MCF 10A (cell line): Measurements from ENCODE around the gene EPB41. TPM values are rescaled to one million over a fixed set of nuclear protein-coding genes. Genes with fewer than 3 reads are reported as not detected.

Experiments
- BruUV-seq: library from RNA; stranded (reverse); fragments of 400-500 nt; replicated peaks from 2 replicates; lab custom pipeline; 2021; lab: Mats Ljungman, UMichigan
- CTCF ChIA-PET: fragments of 300-600 bp; sonication (Branson Sonifier 250); formaldehyde crosslinking; extraction: SDS; loops from one replicate; lab custom pipeline; 2021; ENCODE audit warnings: antibody characterized with exemption, inconsistent platforms; lab: Yijun Ruan, JAX
- POLR2A ChIA-PET: fragments of 300-600, 350-650 bp; sonication (Branson Sonifier 250); formaldehyde crosslinking; extraction: SDS; loops from one replicate; lab custom pipeline; 2020; ENCODE audit warnings: antibody characterized with exemption, inconsistent platforms; lab: Yijun Ruan, JAX
- DNase-seq: peaks from one replicate; pipeline ENCODE4 v3.0.0-alpha.2; 2018; ENCODE audit not compliant: unreplicated experiment
- H3K27ac Mint-ChIP-seq: one replicate; pipeline ENCODE4 v1.8.0; 2022; ENCODE audit warnings: mild to moderate bottlenecking, low read depth, mixed read lengths; ENCODE audit not compliant: unreplicated experiment
- H3K27me3 Mint-ChIP-seq: one replicate; pipeline ENCODE4 v1.8.0; 2022; ENCODE audit warnings: mixed read lengths; ENCODE audit not compliant: insufficient read depth, unreplicated experiment
- H3K36me3 Mint-ChIP-seq: one replicate; pipeline ENCODE4 v1.8.0; 2022; ENCODE audit warnings: mild to moderate bottlenecking, moderate library complexity, mixed read lengths; ENCODE audit not compliant: insufficient read depth, unreplicated experiment
- H3K4me1 Mint-ChIP-seq: one replicate; pipeline ENCODE4 v1.8.0; 2022; ENCODE audit warnings: mixed read lengths; ENCODE audit not compliant: insufficient read depth, unreplicated experiment
- H3K4me3 Mint-ChIP-seq: one replicate; pipeline ENCODE4 v1.8.0; 2022; ENCODE audit warnings: mild to moderate bottlenecking, moderate library complexity, mixed read lengths; ENCODE audit not compliant: unreplicated experiment
- H3K9me3 Mint-ChIP-seq: one replicate; pipeline ENCODE4 v1.8.0; 2022; ENCODE audit warnings: mixed read lengths; ENCODE audit not compliant: unreplicated experiment
- CTCF ChIP-seq: fragments of 200-600 bp; IDR thresholded peaks from one replicate; pipeline ENCODE4 v1.8.0; 2022; ENCODE audit warnings: antibody characterized with exemption, mild to moderate bottlenecking; ENCODE audit not compliant: unreplicated experiment
- intact Hi-C: fragments of 100-400 bp; cut with micrococcal nuclease; formaldehyde crosslinking; loops from 2 replicates; pipeline ENCODE4 v1.14.1; 2022
- total RNA-seq: library from RNA; stranded (reverse); gene quantifications from 2 replicates; pipeline ENCODE4 v1.2.3, GENCODE V29; 2022

The EPB41 gene
- total RNA-seq, 1 experiment from 2014 or later, result 15.0 TPM

- intact Hi-C loops, result no loop called here
- ChIA-PET POLR2A (interaction anchor here (0.9 kb wide), 1 partner anchor 14 kb away, joined by 3 read pairs; no protein-coding TSS in a partner anchor), CTCF (no interaction called here)
- peaks cover 14% of the 10 kb centered on the region for H3K27me3 Mint-ChIP-seq
- H3K36me3 Mint-ChIP-seq, result no peaks in the 10 kb centered on the region
- no TSS peak for BruUV-seq
- TF ChIP-seq CTCF, result peak; percentile 56
- peaks cover 7% of the 10 kb centered on the region for H3K4me1 Mint-ChIP-seq
- no peaks in the 10 kb centered on the region for H3K9me3 Mint-ChIP-seq
- no peak overlapping the region for H3K27ac Mint-ChIP-seq
- peak overlapping the region; percentile 62 for H3K4me3 Mint-ChIP-seq
- DNase-seq, result peak; percentile 35
These were observed 210.2 kb downstream of the EPB41 start for GRCh38 chr1:29124366-29125236.

- peak overlapping the region; percentile 63 for H3K27ac Mint-ChIP-seq
- peaks cover 14% of the 10 kb centered on the region for H3K27me3 Mint-ChIP-seq
- H3K9me3 Mint-ChIP-seq, result no peaks in the 10 kb centered on the region
- H3K4me3 Mint-ChIP-seq, result peak overlapping the region; percentile 62
- no peaks in the 10 kb centered on the region for H3K36me3 Mint-ChIP-seq
- ChIA-PET POLR2A (interaction anchor here (0.9 kb wide), 1 partner anchor 15 kb away, joined by 3 read pairs; no protein-coding TSS in a partner anchor), CTCF (no interaction called here)
- H3K4me1 Mint-ChIP-seq, result peaks cover 7% of the 10 kb centered on the region
- intact Hi-C loops, result no loop called here
- no peak for DNase-seq
- no peak for TF ChIP-seq CTCF
- BruUV-seq, result no TSS peak
These were observed 210.9 kb downstream of the EPB41 start for GRCh38 chr1:29125237-29125641.

GRCh38 chr1:29125788-29126187 is 211.4 kb downstream of the EPB41 start:
- Mint-ChIP-seq H3K4me3 (peak overlapping the region; percentile 62), H3K9me3 (no peaks in the 10 kb centered on the region), H3K4me1 (peaks cover 7% of the 10 kb centered on the region), H3K27me3 (peaks cover 14% of the 10 kb centered on the region), H3K27ac (peak overlapping the region; percentile 63), H3K36me3 (no peaks in the 10 kb centered on the region)
- intact Hi-C loops, result no loop called here
- no TSS peak for BruUV-seq
- TF ChIP-seq CTCF, result no peak
- POLR2A ChIA-PET, result interaction anchor here (0.9 kb wide), 1 partner anchor 15 kb away, joined by 3 read pairs; no protein-coding TSS in a partner anchor
- DNase-seq, result no peak
- CTCF ChIA-PET, result no interaction called here

- intact Hi-C loops, result no loop called here
- Mint-ChIP-seq H3K27ac (peak overlapping the region; percentile 63), H3K27me3 (peaks cover 14% of the 10 kb centered on the region), H3K36me3 (no peaks in the 10 kb centered on the region), H3K4me1 (peaks cover 7% of the 10 kb centered on the region), H3K9me3 (no peaks in the 10 kb centered on the region), H3K4me3 (peak overlapping the region; percentile 62)
- TF ChIP-seq CTCF, result no peak
- ChIA-PET POLR2A (no interaction called here), CTCF (no interaction called here)
- DNase-seq, result no peak
- no TSS peak for BruUV-seq
These were observed 211.8 kb downstream of the EPB41 start for GRCh38 chr1:29126198-29126597.
